Tibial nerve (tissue), 3 donors: ENCODE results near the gene PLCB4.

ENCODE experiments used
- POLR2A ChIP-seq, 2 donors: fragments of 450-650 bp; IDR thresholded peaks; one replicate each; pipeline ENCODE4 v1.6.1; 2017; ENCODE audit warnings: antibody characterized with exemption in 2 of 2, mild to moderate bottlenecking in 2 of 2, moderate library complexity in 2 of 2
- TF ChIP-seq, protein P1 (sequence below), 5 experiments: fragments of 200-600 bp in 3 of 5; fragments of 450-650 bp in 2 of 5; sonication (generic) in 3 of 5; IDR thresholded peaks; one replicate each; pipeline ENCODE4 v1.5.1; 2016 to 2019; ENCODE audit warnings: antibody characterized with exemption in 5 of 5, mild to moderate bottlenecking in 3 of 5, moderate library complexity in 2 of 5

DNA sequence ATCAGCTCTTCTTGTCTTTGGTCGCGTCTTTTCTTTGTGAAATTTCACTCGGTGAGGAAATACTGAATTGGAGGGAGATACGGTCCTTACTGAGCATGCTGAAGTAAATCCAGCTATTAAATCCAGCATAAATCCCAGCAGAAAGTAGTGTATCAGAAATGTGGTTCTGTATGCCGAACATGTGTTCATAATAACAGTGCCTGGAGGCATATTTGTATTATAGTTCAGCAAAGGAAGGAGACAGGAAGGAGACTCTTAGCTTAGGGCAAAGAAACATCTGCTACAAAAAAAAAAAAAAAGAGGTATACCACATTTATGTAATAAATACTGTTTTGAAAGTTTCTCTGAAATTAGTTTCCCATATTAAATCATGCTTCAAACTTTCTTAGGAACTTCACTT lies 211.8 kb downstream of the PLCB4 start:
- TF ChIP-seq POLR2A (IDR thresholded peaks at IDR 0.05), result no peak
- TF ChIP-seq, protein P1, sequence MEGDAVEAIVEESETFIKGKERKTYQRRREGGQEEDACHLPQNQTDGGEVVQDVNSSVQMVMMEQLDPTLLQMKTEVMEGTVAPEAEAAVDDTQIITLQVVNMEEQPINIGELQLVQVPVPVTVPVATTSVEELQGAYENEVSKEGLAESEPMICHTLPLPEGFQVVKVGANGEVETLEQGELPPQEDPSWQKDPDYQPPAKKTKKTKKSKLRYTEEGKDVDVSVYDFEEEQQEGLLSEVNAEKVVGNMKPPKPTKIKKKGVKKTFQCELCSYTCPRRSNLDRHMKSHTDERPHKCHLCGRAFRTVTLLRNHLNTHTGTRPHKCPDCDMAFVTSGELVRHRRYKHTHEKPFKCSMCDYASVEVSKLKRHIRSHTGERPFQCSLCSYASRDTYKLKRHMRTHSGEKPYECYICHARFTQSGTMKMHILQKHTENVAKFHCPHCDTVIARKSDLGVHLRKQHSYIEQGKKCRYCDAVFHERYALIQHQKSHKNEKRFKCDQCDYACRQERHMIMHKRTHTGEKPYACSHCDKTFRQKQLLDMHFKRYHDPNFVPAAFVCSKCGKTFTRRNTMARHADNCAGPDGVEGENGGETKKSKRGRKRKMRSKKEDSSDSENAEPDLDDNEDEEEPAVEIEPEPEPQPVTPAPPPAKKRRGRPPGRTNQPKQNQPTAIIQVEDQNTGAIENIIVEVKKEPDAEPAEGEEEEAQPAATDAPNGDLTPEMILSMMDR (IDR thresholded peaks at IDR 0.05), result no peak
